Kidney glomerular epithelial cell (primary cell): Measurements from ENCODE around the gene SRPK2.

Experiments used
- DNase-seq: peaks from one replicate; lab custom pipeline; 2025; lab: John Stamatoyannopoulos, UW

The SRPK2 gene

GRCh38 chr7:105097619-105098018, 291.1 kb downstream of the SRPK2 start:
- no peak for DNase-seq

- DNase-seq = no peak
Observed at GRCh38 chr7:105096306-105096705, 292.4 kb downstream of the SRPK2 start.

DNA sequence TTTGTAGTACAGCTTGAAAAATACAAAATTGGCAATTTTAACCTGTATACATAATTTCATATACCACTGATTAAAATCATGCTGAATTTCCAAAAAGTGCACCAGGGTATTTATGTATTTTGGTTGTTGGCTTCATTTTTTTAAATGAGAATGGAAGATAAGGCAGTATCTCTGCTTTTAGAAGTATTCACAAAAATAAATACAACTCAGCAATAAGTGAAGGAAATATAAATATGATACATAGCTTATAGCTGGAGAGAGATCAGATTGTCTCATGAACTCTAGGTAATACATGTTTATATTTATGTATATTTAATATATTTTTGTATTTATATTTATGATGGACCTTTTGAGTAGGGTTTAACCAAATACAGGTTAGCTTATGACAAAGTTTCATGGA, 293.8 kb downstream of the SRPK2 start:
- DNase-seq = no peak

GRCh38 chr7:105088456-105088855, 300.3 kb downstream of the SRPK2 start:
- no peak for DNase-seq

GRCh38 chr7:105087981-105088380, 300.7 kb downstream of the SRPK2 start:
- DNase-seq = no peak

DNA sequence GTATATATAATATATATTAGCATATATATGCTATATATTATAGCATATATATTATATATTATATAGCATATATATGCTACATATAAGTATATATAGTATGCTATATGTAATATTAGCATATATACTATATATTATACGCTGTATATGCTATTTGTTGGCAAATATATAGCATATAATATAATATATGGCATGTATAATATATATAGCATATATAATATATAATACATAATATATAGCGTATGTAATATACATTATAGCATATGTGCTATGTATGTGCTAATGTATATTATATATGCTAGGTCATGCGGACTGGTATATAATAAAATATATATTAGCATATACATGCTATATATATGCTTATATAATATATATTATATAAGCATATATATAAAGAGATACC, 301.9 kb downstream of the SRPK2 start:
- no peak for DNase-seq

DNA sequence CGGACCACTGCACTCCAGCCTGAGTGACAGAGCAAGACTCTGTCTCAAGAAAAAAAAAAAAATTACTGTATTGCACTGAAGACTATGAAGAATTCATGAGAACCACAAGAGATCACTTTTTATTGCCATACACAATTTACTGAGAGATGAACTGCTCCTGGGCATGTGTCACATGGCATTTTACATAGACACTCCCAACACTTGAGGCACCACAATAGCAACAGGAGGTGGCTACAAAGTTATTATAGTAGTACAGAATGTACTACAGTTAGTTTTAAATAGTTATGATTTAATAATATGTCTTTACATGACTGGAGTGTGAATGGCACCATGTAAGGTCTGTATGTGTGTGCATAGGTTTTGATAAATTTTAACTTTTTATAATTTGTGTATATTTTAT, 304.1 kb downstream of the SRPK2 start:
- no peak for DNase-seq

DNA sequence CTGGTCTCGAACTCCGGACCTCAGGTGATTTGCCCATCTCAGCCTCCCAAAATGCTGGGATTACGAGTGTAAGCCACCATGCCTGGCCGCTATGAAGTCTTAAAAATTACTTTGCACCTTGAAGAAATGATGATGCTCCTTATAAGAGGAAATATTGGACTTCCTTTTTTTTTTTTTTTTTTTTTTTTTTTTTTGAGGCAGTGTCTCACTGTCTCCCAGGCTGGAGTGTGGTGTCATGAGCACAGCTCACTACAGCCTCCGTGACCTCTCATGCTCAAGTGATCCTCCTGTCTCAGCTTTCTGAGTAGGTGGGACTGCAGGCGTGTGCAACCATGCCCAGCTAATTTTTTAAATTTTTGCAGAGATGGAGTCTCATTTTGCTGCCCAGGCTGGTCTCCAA, 309.4 kb downstream of the SRPK2 start:
- DNase-seq = no peak

DNA sequence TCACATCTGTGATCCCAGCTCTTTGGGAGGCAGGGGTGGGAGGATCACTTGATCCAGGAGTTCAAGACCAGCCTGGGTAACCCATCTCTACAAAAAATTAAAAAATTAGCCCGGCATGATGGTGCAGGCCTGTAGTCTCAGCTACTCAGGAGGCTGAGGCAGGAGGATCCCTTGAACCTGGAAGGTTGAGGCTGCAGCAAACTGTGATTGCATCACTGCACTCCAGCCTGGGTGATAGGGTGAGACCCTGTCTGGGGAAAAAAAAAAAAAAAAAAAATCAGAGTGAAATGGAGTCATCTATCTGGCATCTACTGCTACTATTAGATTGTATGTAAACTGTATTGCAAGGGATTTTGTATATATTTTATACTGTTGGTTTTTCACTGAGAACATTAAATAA, 315.6 kb downstream of the SRPK2 start:
- no peak for DNase-seq

DNA sequence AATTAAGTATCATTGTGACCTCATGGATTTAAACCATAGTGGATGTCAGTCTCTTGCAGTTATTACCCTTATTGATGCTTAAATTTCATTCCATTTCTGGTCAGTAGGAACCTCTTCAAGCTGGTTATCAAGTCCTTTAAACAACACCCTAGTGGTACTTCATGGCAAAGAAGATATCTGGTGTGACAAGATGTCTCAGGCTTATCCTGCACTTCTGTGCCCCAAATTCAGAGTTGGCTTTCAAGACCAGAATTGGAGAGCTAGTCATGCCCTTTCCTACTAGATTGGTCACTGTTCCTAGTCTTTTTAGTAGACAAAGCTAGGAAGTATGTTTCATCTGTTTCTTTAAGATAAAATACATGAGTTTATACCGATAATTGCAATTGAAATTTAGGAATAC, 319.8 kb downstream of the SRPK2 start:
- DNase-seq = no peak

DNA sequence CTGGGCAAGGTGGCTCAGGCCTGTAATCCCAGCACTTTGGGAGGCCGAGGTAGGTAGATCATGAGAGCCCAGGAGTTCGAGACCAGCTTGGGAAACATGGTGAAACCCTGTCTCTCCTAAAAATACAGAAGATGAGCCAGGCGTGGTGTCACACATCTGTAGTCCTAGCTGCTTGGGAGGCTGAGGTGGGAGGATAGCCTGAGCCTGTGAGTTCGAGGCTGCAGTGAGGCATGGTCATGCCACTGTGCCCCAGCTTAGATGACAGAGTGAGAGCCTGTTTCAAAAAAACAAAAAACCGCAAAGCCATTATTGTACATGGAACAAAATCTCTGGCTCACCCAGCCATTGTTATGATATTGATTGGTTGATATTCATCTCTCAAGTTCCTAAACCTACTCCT, 321.0 kb downstream of the SRPK2 start:
- no peak for DNase-seq
